HepG2 (cell line): ENCODE measurements around the gene PEX3. TPM values are rescaled to one million over a fixed set of nuclear protein-coding genes. Genes with fewer than 3 reads are reported as not detected.

Source experiments
- ATF6 ChIP-seq: sonication (generic); formaldehyde crosslinking; conservative IDR thresholded peaks from 2 replicates; pipeline ENCODE4 v1.4.0; 2020; ENCODE audit warnings: missing genetic modification reagents
- DNMT3B ChIP-seq: conservative IDR thresholded peaks from 2 replicates; pipeline ENCODE4 v1.6.1; 2016; ENCODE audit warnings: missing biosample characterization, control low read depth
- GLMP ChIP-seq: sonication (generic); formaldehyde crosslinking; IDR thresholded peaks from 2 replicates; pipeline ENCODE4 v1.9.0; 2021; ENCODE audit warnings: missing genetic modification reagents, mild to moderate bottlenecking, borderline replicate concordance
- IKZF4 ChIP-seq: sonication (generic); formaldehyde crosslinking; IDR thresholded peaks from 2 replicates; pipeline ENCODE4 v1.5.1; 2020; ENCODE audit warnings: borderline replicate concordance, mild to moderate bottlenecking, low read depth, missing genetic modification reagents; ENCODE audit errors: not compliant biosample characterization
- NFIC ChIP-seq: IDR thresholded peaks from 2 replicates; pipeline ENCODE4 v1.6.1; 2012; ENCODE audit warnings: mild to moderate bottlenecking, low read length, inconsistent platforms
- PLRG1 ChIP-seq: fragments of 450-650 bp; conservative IDR thresholded peaks from 2 replicates; pipeline ENCODE4 v1.6.1; 2016
- PREB ChIP-seq: sonication (generic); formaldehyde crosslinking; IDR thresholded peaks from 2 replicates; pipeline ENCODE4 v1.4.0; 2020; ENCODE audit warnings: missing genetic modification reagents
- REL ChIP-seq: sonication (generic); formaldehyde crosslinking; conservative IDR thresholded peaks from 2 replicates; pipeline ENCODE4 v1.8.0; 2022; ENCODE audit warnings: mild to moderate bottlenecking, missing genetic modification reagents, moderate library complexity
- SIN3A ChIP-seq: IDR thresholded peaks from 2 replicates; pipeline ENCODE4 v1.6.1; 2011; ENCODE audit warnings: low read depth, mild to moderate bottlenecking, control low read depth, low read length, borderline replicate concordance
- TFDP2 ChIP-seq: sonication (generic); formaldehyde crosslinking; IDR thresholded peaks from 2 replicates; pipeline ENCODE4 v1.4.0; 2020; ENCODE audit warnings: missing genetic modification reagents
- ZBTB26 ChIP-seq: IDR thresholded peaks from 2 replicates; pipeline ENCODE4 v1.6.1; 2016; ENCODE audit warnings: missing compliant biosample characterization, missing genetic modification reagents, borderline replicate concordance
- ZFP1 ChIP-seq: IDR thresholded peaks from 2 replicates; pipeline ENCODE4 v1.6.1; 2016
- ZFYVE20 ChIP-seq: sonication (generic); formaldehyde crosslinking; IDR thresholded peaks from 2 replicates; pipeline ENCODE4 v1.8.0; 2023; ENCODE audit warnings: low read depth, mild to moderate bottlenecking, moderate library complexity, missing genetic modification reagents, borderline replicate concordance
- ZNF160 ChIP-seq: sonication (generic); formaldehyde crosslinking; IDR thresholded peaks from 2 replicates; pipeline ENCODE4 v1.8.0; 2022; ENCODE audit warnings: mild to moderate bottlenecking, inconsistent platforms, missing genetic modification reagents
- ZNF567 ChIP-seq: sonication (generic); formaldehyde crosslinking; IDR thresholded peaks from 2 replicates; pipeline ENCODE4 v1.8.1; 2023; ENCODE audit warnings: mild to moderate bottlenecking, missing genetic modification reagents, borderline replicate concordance
- ZNF572 ChIP-seq: sonication (generic); formaldehyde crosslinking; IDR thresholded peaks from 2 replicates; pipeline ENCODE4 v1.5.1; 2020; ENCODE audit warnings: mild to moderate bottlenecking, missing genetic modification reagents
- ZNF713 ChIP-seq: sonication (generic); formaldehyde crosslinking; IDR thresholded peaks from 2 replicates; pipeline ENCODE4 v1.4.0; 2020; ENCODE audit warnings: mild to moderate bottlenecking, missing genetic modification reagents
- ZNF776 ChIP-seq: sonication (generic); formaldehyde crosslinking; IDR thresholded peaks from 2 replicates; pipeline ENCODE4 v1.4.0; 2020; ENCODE audit warnings: mild to moderate bottlenecking, missing genetic modification reagents
- ZSCAN5A ChIP-seq: sonication (generic); formaldehyde crosslinking; IDR thresholded peaks from 2 replicates; pipeline ENCODE4 v1.8.0; 2022; ENCODE audit warnings: mild to moderate bottlenecking, missing genetic modification reagents, borderline replicate concordance
- polyA plus RNA-seq, 8 experiments: library from polyadenylated mRNA; depleted of rRNA in 3 of 8; stranded (reverse) in 7 of 8; unstranded in 1 of 8; fragments of >200 nt; fragmentation: Illumina TruSeq in 4 of 8; extraction: Trizol in 4 of 8; gene quantifications; 2 replicates each; pipeline versions ENCODE4 v1.2.1 to v1.2.3, GENCODE V29; 2011 to 2016; ENCODE audit warnings: low read depth in 4 of 8, missing spikeins in 1 of 8, mixed read lengths in 1 of 8; ENCODE audit not compliant: insufficient read depth in 1 of 8
- total RNA-seq, 5 experiments: library from RNA; depleted of rRNA; stranded (reverse); fragments of >200 nt; fragmentation: Illumina TruSeq; extraction: Trizol; gene quantifications; 2 replicates each; pipeline ENCODE4 v1.2.3, GENCODE V29; 2016; ENCODE audit warnings: low read depth in 1 of 5

PEX3 gene
- total and polyA plus RNA-seq, 2 of the 13 experiments (the other 11 are each of a cell fraction or from before 2014, with no cell fraction given), result 30.9 to 40.8 TPM

GRCh38 chr6:143510991-143511891, 60.6 kb downstream of the PEX3 start, which contains the start of gene FUCA2 (continued):
- TF ChIP-seq ZBTB26 (CRISPR knock-in tag) (peak; percentile 14; the same call in 1 of the 2 replicates), NFIC (peak; percentile 69; the same call in 1 of the 2 replicates), PREB (CRISPR knock-in tag) (peak; percentile 88; the same call in 1 of the 2 replicates), ZFYVE20 (CRISPR knock-in tag) (0 out of 2 replicates have a peak, but pooled peaks have one; percentile 72), GLMP (CRISPR knock-in tag) (no peak), SIN3A (peak; percentile 86; the same call in 1 of the 2 replicates), TFDP2 (CRISPR knock-in tag) (peak; percentile 89), ZNF160 (peak; percentile 78; the same call in 1 of the 2 replicates), ZNF713 (CRISPR knock-in tag) (peak; percentile 35; the same call in 1 of the 2 replicates), ZNF776 (CRISPR knock-in tag) (peak; percentile 86), ATF6 (CRISPR knock-in tag) (peak; percentile 40; the same call in 1 of the 2 replicates), IKZF4 (CRISPR knock-in tag) (peak; percentile 90), ZSCAN5A (CRISPR knock-in tag) (peak; percentile 84; the same call in 1 of the 2 replicates), PLRG1 (no peak), ZFP1 (CRISPR knock-in tag) (peak; percentile 66), REL (CRISPR knock-in tag) (peak; percentile 64; the same call in 1 of the 2 replicates), ZNF567 (CRISPR knock-in tag) (peak; percentile 83; the same call in 1 of the 2 replicates), ZNF572 (CRISPR knock-in tag) (no peak; the same call in 1 of the 2 replicates), DNMT3B (no peak)
